WERI-Rb-1 (cell line): ENCODE data around the gene PPM1N.
A peak's percentile ranks its signal among the peaks of the same experiment; 100 is the strongest.

Experiments
- DNase-seq: peaks from one replicate; pipeline ENCODE4 v3.0.0-alpha.2; 2020
- H3K27ac ChIP-seq: fragments of 250-450 bp; sonication (Bioruptor Pico); 2 replicates; pipeline ENCODE4 v1.5.1; 2020; ENCODE audit warnings: mild to moderate bottlenecking, moderate library complexity
- H3K27me3 ChIP-seq: fragments of 250-450 bp; sonication (Bioruptor Pico); 2 replicates; pipeline ENCODE4 v1.5.1; 2021; ENCODE audit warnings: mild to moderate bottlenecking, low read depth, moderate library complexity; ENCODE audit not compliant: insufficient read depth, severe bottlenecking
- H3K36me3 ChIP-seq: fragments of 250-450 bp; sonication (Bioruptor Pico); 2 replicates; pipeline ENCODE4 v1.5.1; 2020; ENCODE audit warnings: mild to moderate bottlenecking, moderate library complexity
- H3K4me3 ChIP-seq: 2 replicates; pipeline ENCODE4 v1.5.1; 2011; ENCODE audit warnings: low read depth, mild to moderate bottlenecking, control low read depth, low read length
- H3K9me3 ChIP-seq: fragments of 250-450 bp; sonication (Bioruptor Pico); 2 replicates; pipeline ENCODE4 v1.5.1; 2021; ENCODE audit warnings: mild to moderate bottlenecking, moderate library complexity; ENCODE audit not compliant: severe bottlenecking
- TF ChIP-seq, protein P1 (sequence below): IDR thresholded peaks from 2 replicates; pipeline ENCODE4 v1.5.1; 2011; ENCODE audit warnings: low read depth, mild to moderate bottlenecking, control low read depth, inconsistent platforms, low read length

The PPM1N gene

GRCh38 chr19:45517238-45517637, 19.0 kb downstream of the PPM1N start:
- no peaks in the 10 kb centered on the region for H3K27me3 ChIP-seq
- peaks cover 33% of the 10 kb centered on the region for H3K36me3 ChIP-seq
- no peak overlapping the region for H3K27ac ChIP-seq
- H3K9me3 ChIP-seq: no peaks in the 10 kb centered on the region
- TF ChIP-seq, protein P1, sequence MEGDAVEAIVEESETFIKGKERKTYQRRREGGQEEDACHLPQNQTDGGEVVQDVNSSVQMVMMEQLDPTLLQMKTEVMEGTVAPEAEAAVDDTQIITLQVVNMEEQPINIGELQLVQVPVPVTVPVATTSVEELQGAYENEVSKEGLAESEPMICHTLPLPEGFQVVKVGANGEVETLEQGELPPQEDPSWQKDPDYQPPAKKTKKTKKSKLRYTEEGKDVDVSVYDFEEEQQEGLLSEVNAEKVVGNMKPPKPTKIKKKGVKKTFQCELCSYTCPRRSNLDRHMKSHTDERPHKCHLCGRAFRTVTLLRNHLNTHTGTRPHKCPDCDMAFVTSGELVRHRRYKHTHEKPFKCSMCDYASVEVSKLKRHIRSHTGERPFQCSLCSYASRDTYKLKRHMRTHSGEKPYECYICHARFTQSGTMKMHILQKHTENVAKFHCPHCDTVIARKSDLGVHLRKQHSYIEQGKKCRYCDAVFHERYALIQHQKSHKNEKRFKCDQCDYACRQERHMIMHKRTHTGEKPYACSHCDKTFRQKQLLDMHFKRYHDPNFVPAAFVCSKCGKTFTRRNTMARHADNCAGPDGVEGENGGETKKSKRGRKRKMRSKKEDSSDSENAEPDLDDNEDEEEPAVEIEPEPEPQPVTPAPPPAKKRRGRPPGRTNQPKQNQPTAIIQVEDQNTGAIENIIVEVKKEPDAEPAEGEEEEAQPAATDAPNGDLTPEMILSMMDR: no peak
- DNase-seq: no peak
- no peak overlapping the region for H3K4me3 ChIP-seq

- no peaks in the 10 kb centered on the region for H3K27me3 ChIP-seq
- TF ChIP-seq, protein P1: no peak
- no peak overlapping the region for H3K4me3 ChIP-seq
- DNase-seq: no peak
- no peak overlapping the region for H3K27ac ChIP-seq
- H3K36me3 ChIP-seq: peaks cover 36% of the 10 kb centered on the region
- H3K9me3 ChIP-seq: no peaks in the 10 kb centered on the region
These were observed 19.6 kb downstream of the PPM1N start for GRCh38 chr19:45517641-45518468.

DNA sequence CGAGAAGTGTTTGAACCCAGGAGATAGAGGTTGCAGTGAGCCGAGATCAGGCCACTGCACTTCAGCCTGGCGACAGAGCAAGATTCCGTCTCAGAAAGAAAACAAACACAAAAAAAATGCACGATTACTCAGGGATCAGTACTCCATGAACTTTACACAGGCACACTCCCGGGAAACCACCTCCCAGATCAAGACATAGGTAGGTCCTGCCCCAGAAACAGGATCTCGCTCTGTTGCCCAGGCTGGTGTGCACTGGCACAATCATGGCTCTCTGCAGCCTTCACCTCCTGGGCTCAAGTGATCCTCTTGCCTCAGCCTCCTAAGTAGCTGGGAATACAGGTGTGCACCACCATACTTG, 20.2 kb downstream of the PPM1N start:
- TF ChIP-seq, protein P1: no peak
- Histone ChIP-seq H3K9me3 (no peaks in the 10 kb centered on the region), H3K27ac (no peak overlapping the region), H3K4me3 (no peak overlapping the region), H3K36me3 (peaks cover 38% of the 10 kb centered on the region), H3K27me3 (no peaks in the 10 kb centered on the region)
- no peak for DNase-seq

DNA sequence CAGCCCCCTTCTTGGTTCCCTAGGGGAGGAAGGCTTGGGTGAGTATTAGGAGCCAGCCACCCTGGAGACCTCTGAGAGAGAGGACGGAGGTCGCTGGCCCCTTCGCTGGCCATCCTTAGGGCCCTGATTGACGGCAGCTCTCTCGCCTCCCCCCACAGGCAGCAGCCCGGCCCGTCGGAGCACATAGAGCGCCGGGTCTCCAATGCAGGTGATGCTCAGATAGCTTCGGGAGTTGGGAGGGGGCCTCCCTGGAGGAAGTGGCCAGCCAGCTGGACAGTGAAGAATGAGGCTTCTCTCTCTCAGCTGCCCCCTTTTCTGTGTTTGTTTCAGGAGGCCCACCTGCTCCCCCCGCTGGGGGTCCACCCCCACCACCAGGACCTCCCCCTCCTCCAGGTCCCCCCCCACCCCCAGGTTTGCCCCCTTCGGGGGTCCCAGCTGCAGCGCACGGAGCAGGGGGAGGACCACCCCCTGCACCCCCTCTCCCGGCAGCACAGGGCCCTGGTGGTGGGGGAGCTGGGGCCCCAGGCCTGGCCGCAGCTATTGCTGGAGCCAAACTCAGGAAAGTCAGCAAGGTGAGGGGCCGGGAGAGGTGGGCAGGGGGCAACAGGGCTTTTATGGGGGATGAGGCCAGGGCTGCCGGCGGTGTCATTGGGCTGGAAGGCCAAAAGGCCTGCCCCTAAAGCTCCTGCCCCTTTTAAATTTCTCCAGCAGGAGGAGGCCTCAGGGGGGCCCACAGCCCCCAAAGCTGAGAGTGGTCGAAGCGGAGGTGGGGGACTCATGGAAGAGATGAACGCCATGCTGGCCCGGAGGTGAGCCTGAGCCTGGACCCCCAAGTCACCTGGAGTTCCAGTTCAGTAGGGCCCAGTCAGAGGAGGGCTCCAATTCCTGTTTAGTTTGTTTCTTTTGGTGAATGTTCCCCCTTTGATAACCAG, 24.0 kb downstream of the PPM1N start:
- Histone ChIP-seq H3K4me3 (no peak overlapping the region), H3K36me3 (peaks cover 72% of the 10 kb centered on the region), H3K9me3 (no peaks in the 10 kb centered on the region), H3K27ac (no peak overlapping the region), H3K27me3 (no peaks in the 10 kb centered on the region)
- no peak for DNase-seq
- TF ChIP-seq, protein P1: no peak

DNA sequence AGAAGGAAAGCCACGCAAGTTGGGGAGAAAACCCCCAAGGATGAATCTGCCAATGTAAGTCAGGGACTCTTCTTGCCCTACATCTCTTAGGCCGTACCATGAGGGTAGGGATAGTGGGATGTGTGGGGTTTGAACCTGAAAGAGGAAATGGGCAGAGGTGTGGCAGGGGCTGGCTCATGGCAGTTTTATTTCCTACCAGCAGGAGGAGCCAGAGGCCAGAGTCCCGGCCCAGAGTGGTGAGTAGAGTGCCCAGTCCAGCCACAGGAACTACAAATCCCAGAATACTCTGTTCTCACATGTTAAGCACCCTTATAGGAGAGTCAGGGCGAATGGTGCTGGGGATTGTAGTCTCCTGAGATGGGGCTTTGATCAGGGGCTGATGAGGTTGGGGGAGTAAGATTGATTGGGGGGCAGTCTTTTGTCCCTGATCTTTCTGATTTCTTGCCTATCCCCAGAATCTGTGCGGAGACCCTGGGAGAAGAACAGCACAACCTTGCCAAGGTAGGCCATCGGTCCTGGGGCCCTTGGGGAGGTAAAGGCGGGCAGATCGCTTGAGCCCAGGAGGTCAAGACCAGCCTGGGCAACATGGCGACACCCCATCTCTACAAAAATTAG, 25.5 kb downstream of the PPM1N start:
- H3K4me3 ChIP-seq: no peak overlapping the region
- no peaks in the 10 kb centered on the region for H3K9me3 ChIP-seq
- TF ChIP-seq, protein P1: peak; percentile 71
- H3K36me3 ChIP-seq: peaks cover 67% of the 10 kb centered on the region
- H3K27ac ChIP-seq: no peak overlapping the region
- peak; percentile 81 for DNase-seq
- no peaks in the 10 kb centered on the region for H3K27me3 ChIP-seq
